ENCODE data around the gene NTRK3.

- TF ChIP-seq POLR2A (IDR thresholded peaks at IDR 0.05; ENCODE audit: low read length) (no peak), GATA1 (IDR thresholded peaks at IDR 0.05; ENCODE audit: low read depth, low read length) (no peak)
Measured at GRCh38 chr15:87871258-87871681, 385.3 kb downstream of the NTRK3 start.

Measured in erythroblast (primary cell).